ENCODE results near the gene ZNF524. TPM values are rescaled to one million over a fixed set of nuclear protein-coding genes. Genes with fewer than 3 reads are reported as not detected.

ZNF524 gene
- total and polyA plus RNA-seq, 7 donors, result 24.5 to 49.2 (median 37.1) TPM

DNA sequence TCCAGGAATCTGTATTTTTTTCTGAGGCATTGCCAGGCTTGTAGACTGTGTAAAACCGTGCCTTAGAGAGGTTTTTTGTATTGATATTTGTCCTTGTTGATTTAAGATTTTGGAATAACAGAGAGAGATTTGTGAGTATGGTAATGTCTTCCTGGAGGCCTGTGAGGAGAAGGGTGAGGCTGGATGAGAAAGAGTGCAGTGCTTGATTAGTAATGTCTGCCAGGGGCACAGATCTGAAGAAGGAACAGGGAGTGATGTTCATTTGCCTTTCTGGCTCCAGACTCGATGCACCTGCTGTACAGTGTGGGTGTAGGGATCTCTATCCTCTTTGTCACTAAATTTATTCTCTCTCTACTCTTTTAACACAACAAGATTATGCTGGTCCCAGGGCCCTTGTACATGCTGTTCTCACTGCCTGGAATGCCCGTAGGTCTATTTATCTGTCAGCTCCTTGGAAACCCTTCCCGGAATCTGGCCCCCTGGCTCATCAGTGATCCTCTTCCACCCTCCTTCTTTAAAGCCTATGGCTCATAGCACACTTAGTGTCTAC, 5.0 kb upstream of the ZNF524 start:
- H3K36me3 ChIP-seq, result peaks cover 0 to 45% (median 2%) of the 10 kb centered on the region in 4 donors
- H3K4me1 ChIP-seq, result no peaks in the 10 kb centered on the region
- DNase-seq, result no peak
- no peak overlapping the region for H3K4me3 ChIP-seq
- no peaks in the 10 kb centered on the region for H3K9me3 ChIP-seq
- 87 to 92% methylated on average over 4 of the region's 4 CpGs for WGBS, 2 donors
- no peaks in the 10 kb centered on the region for H3K27me3 ChIP-seq
- intact Hi-C loops (cut with DNase I), result no loop called here
- H3K27ac ChIP-seq, result no peak overlapping the region
- TF ChIP-seq EP300 (IDR thresholded peaks at IDR 0.05) (no peak), POLR2AphosphoS5 (IDR thresholded peaks at IDR 0.05) (no peak), POLR2A (IDR thresholded peaks at IDR 0.05) (no peak)
- TF ChIP-seq, protein P1, sequence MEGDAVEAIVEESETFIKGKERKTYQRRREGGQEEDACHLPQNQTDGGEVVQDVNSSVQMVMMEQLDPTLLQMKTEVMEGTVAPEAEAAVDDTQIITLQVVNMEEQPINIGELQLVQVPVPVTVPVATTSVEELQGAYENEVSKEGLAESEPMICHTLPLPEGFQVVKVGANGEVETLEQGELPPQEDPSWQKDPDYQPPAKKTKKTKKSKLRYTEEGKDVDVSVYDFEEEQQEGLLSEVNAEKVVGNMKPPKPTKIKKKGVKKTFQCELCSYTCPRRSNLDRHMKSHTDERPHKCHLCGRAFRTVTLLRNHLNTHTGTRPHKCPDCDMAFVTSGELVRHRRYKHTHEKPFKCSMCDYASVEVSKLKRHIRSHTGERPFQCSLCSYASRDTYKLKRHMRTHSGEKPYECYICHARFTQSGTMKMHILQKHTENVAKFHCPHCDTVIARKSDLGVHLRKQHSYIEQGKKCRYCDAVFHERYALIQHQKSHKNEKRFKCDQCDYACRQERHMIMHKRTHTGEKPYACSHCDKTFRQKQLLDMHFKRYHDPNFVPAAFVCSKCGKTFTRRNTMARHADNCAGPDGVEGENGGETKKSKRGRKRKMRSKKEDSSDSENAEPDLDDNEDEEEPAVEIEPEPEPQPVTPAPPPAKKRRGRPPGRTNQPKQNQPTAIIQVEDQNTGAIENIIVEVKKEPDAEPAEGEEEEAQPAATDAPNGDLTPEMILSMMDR (IDR thresholded peaks at IDR 0.05), result no peak

DNA sequence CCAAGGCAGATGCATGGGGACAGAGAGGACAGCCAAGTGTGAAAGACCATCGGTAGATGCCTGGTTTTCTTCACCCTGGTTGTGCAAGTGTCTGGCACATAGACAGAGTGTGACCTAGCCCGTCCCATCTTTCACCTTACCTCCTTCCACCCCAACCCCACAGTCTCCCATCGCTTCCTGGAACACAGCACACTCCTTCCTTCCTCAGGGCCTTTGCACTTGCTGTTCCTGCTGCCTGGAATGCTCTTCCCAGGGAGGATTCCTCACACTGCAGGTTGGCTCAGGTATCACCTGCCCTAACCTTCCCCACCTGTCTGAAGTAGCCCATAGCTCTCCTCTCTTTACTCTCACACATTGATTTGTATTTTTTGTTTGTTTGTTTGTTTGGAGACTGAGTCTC, 3.8 kb upstream of the ZNF524 start:
- no peak for TF ChIP-seq EP300 (IDR thresholded peaks at IDR 0.05)
- TF ChIP-seq POLR2A (IDR thresholded peaks at IDR 0.05), result no peak
- TF ChIP-seq, protein P1 (IDR thresholded peaks at IDR 0.05), result no peak
- no peak for TF ChIP-seq POLR2AphosphoS5 (IDR thresholded peaks at IDR 0.05)
- DNase-seq, result no peak
- H3K27me3 ChIP-seq, result no peaks in the 10 kb centered on the region
- intact Hi-C loops (cut with DNase I), result no loop called here
- no peak overlapping the region for H3K4me3 ChIP-seq
- H3K36me3 ChIP-seq, result peaks cover 0 to 45% (median 2%) of the 10 kb centered on the region in 4 donors
- H3K27ac ChIP-seq, result no peak overlapping the region
- no peaks in the 10 kb centered on the region for H3K9me3 ChIP-seq
- H3K4me1 ChIP-seq, result peaks cover 0 to 9% (median 7%) of the 10 kb centered on the region in 4 donors
- 97 to 98% methylated on average over 3 of the region's 3 CpGs for WGBS, 2 donors

DNA sequence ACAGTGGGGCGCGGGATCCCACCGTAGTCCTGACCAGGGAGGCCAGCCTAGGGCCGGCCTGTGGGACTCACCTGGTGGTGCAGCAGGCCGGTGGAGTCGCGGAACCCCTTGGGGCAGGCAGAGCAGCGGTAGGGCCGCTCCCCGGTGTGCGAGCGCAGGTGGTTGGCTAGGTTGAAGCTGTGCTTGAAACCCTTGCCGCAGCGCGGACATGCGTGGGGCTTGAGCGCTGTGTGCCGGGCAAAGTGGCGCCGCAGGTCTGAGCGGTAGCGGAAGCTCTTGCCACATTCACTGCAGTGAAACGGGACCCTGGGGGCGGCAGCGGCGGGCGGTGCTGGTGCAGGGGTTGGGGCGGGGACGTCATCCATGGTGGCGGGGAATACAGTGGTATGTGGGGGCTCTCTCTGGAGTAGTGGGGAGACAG, 2.6 kb upstream of the ZNF524 start:
- Histone ChIP-seq H3K9me3 (no peaks in the 10 kb centered on the region), H3K27me3 (no peaks in the 10 kb centered on the region), H3K4me3 (no peak overlapping the region), H3K4me1 (peaks cover 0 to 12% (median 10%) of the 10 kb centered on the region in 4 donors), H3K27ac (no peak overlapping the region), H3K36me3 (peaks cover 0 to 34% (median 3%) of the 10 kb centered on the region in 4 donors)
- WGBS, 2 donors, result 96 to 97% methylated on average over 30 of the region's 30 CpGs
- no peak for DNase-seq
- intact Hi-C loops (cut with DNase I), result no loop called here
- TF ChIP-seq POLR2AphosphoS5 (IDR thresholded peaks at IDR 0.05) (no peak), POLR2A (IDR thresholded peaks at IDR 0.05) (no peak), EP300 (IDR thresholded peaks at IDR 0.05) (no peak)
- TF ChIP-seq, protein P1 (IDR thresholded peaks at IDR 0.05), result no peak

DNA sequence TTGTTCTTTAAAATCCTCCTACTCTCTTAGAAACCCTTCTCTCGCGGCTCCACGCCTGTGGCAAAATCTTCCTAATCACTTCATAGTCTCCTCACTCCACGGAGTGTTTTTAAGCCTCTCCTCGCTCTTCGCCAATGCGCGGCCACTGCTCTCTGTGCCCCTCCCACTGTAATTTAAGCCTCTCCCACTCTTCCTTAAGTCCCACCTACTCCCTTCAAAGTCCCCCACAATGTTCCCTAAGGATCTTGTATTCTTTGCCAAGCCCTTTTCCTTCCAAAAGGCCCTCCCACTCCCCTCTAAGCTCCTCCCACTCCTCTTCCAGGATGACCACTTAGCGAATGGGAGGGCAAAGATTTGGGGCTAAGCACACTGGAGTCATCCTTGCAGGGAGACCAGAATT, 2.1 kb upstream of the ZNF524 start:
- no peak for DNase-seq
- no peak for TF ChIP-seq POLR2AphosphoS5 (IDR thresholded peaks at IDR 0.05)
- no peak for TF ChIP-seq EP300 (IDR thresholded peaks at IDR 0.05)
- no peak for TF ChIP-seq POLR2A (IDR thresholded peaks at IDR 0.05)
- TF ChIP-seq, protein P1 (IDR thresholded peaks at IDR 0.05), result no peak
- Histone ChIP-seq H3K36me3 (peaks cover 0 to 29% (median 4%) of the 10 kb centered on the region in 4 donors), H3K27me3 (no peaks in the 10 kb centered on the region), H3K9me3 (no peaks in the 10 kb centered on the region), H3K4me3 (no peak overlapping the region), H3K27ac (peak overlapping the region; percentile 93 to 98 (median 98)), H3K4me1 (peaks cover 0 to 12% (median 10%) of the 10 kb centered on the region in 4 donors)
- intact Hi-C loops (cut with DNase I), result no loop called here
- WGBS, 2 donors, result 95% methylated on average over 9 of the region's 9 CpGs
